Effector CD8-positive, alpha-beta T cell (primary cell): ENCODE results near the gene XXYLT1.

Experiments used
- DNase-seq: peaks from one replicate; lab custom pipeline; 2025; lab: John Stamatoyannopoulos, UW

The XXYLT1 gene

DNA sequence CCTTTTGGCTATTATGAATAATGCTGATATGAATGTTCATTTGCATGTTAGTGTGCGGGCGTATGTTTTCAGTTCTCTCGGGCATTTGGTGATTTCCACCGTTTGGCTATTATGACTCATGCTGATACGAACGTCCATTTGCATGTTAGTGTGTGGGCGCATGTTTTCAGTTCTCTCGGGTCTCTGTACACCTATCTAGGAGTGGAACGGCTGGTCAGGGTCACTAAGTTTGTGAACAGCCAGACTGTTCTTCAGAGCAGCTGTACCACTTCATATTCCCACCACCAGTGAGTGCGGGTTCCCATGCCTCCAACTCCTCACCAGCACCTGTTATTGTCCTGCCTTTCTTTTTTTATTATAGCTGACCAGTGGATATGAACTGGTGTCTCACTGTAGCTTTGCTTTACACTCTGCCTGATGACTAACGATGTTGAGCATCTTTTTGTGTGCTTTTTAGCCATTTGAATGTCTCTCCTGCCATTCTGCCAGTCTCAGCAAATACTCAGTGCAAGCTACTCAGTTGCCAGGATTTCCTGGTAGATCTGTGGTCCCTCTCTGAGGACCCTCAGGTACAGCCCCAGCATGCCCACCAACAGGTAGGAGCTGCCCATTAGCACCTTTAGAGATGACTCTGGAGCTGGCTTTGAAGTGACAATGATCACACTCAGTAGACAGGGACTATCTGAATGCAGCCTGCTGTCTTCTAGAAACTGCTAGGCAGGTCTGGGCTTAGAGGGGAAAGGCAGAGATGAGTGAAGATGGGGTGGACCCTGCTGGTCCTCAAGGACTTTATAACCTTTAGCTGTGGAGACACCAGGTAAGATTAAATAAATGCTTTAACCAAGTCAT lies 141.1 kb downstream of the XXYLT1 start:
- DNase-seq, result no peak

DNA sequence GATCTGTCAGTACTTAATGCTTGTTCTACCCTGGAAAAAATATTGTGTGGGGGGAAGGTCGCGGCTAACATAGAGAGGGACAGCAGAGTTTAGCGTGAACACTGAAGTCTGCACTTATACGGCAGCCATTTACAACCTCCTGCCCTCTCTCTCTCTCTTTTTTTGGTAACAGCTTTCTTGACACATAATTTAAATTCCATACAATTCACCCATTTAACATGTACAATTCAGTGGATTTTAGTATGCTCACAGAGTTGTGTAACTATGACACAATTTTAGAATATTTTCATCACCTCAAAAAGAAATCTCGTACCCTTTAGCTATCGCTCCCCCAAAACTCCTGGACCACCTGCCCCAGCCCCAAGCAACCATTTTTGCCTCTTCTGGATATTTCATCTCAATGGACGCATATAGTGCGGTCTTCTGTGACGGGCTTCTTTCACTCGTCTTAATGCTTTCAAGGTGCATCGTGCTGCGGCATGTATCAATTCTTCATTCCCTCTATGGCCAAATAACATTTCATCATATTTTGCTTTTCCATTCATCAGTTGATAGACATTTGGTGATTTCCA lies 141.8 kb downstream of the XXYLT1 start:
- DNase-seq, result no peak

DNA sequence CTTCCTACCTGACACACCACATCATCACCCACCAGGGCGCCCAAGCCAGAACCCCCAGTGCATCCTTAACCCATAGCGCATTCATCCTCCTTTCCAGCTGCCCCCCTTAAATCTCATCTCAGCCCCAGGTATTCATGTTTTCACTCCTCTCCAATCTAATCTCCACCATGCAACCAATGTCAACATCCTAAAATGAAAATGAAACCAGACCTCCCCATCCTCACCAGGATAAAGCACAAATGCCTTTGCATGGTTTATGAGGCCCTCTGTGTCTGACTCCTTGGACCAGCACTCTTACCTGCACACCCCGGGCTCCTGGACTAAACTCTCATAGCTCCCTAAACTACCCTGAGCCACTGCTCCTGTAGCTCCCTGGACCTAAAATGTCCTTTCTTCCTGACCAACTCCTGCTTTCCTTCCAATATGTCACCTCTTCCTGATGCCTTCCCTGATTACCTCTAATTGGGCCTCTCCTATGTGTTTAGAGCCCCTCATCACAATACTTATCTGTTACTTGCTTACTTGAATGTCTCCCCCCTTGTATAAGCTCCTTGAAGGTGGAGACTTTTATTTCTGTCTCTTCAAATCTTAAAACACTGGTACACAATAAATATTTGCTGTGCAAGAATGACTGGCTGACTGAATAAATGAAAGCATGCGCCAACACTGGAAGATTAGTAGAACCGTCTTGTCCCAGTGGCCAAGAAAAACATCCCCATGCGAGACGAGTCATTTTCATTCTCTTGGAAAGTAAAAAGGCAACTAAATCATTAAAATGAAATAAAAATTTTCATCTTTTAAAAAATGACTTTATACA lies 142.5 kb downstream of the XXYLT1 start:
- DNase-seq, result no peak

GRCh38 chr3:195126056-195126605 lies 144.8 kb downstream of the XXYLT1 start:
- no peak for DNase-seq

DNA sequence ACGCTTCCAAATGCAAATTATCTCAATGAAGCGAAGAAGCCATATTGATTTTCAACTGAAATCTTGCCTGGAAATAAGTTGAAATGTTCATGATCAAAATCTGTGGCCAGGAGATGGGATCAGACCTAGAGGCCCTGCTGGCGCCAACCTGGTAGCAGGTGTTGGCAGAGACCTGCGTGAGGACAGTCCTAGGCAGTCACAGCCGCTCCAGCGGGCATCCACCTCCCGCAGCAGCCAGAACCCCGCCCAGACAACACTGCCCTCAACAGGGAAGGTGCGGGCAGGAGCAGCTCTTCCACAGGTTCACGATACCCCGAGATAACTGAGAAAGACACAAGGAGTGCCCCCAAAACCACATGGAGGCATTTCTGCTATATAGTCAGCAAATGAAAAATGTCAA lies 145.3 kb downstream of the XXYLT1 start:
- no peak for DNase-seq

DNA sequence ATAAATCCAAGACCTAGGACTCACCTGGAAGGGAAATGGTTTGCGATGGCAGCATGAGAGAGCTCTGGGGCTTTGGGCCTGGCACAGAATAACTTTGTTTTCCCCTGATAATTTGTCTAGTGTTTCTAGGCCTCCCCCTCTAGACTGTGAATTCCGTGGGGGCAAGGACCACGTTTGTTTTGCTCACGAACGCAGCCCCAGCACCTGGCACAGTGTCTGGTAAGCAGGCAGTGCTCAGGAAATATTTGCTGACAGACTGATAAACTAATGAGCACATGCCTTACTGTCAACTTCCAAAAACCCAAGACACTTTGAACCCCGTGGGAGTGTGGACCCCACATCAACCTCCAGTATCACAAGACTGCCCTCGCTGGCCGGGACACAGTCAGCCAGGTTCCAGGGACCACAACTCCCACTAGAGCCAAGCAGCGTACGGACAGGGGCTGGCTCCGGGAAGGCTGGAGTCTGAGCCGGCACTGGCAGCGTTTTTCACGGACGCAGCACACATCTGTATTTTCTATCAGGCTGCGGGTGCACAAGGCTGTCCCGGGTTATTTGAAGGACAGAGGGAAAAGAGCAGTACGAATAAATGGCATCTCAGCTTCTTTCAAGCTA lies 146.5 kb downstream of the XXYLT1 start:
- no peak for DNase-seq

DNA sequence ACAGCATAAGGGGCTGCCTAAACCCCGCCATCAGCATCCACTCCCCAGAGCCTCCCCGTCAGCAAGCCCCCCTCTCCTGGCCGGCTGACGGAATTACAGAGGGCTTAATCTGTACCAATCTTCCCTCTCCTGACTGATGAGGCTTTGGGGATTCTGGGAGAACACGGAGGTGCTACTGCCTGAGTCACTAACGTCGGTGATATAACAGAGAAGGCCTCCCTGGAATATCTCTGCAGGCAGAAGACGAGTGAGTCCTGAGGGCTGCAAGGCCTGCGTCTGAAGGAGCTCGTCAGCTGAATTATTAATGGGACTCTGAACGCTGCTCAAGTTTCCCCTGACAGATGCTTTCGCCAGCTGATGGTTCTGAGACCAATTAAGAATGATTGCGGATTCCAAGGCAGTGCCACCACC lies 147.7 kb downstream of the XXYLT1 start:
- DNase-seq, result no peak

DNA sequence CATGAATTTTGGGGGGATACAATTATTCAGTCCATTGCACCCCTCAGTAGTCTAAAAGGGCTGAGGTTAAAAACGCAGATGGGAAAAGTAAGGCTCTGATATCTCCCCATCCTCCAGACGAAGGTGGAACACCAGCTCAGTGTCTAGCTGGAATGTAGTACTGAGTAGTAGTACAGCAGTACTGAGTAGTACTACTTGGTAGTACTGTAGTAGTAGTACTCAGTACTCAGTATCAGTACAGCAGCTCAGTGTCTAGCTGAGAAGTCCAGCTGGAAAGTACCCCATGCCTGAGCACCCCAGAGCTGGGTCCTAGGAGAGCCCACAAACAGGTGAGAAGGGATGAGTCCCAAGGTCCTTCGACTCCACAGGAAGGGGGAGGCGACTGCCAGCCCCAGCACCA lies 148.7 kb downstream of the XXYLT1 start:
- no peak for DNase-seq

GRCh38 chr3:195120267-195120601 lies 150.7 kb downstream of the XXYLT1 start:
- DNase-seq, result no peak

DNA sequence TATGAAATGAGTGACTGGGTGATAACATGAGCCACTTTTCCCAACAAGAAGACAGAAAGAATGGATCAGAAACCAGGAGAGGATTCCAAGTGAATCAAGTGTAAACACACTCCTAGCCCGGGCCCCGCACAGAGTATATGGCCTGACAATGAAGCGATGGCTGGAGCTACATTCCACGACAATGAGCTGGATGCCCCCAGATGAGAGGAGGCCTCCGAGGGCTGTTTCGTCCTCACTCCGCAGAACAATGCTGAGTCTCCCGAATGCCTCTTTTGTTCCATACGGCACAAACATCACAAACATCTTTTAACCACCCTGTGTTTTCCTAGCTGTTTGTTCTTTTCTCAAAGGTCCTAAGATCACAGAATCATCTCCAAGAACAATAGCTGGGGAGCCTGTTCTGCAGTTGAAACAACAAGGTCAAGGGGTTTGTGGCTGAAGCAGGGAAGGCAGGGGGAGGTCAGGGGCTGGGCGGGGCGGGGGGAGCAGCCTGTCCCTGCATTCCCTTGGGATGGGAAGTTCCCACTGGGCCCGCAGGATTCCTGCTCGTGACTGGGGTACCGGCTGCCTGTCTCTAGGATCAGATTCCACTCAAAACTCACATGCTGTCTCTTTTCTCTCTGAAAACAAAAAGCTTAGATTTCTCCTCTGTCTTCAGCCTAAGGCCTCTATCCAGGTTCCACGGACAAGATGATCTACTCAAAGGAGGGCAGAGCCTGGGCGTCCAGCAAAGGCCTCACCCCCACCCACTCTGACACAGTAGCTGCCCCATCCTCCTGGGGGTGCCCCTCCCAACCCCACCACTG lies 151.3 kb downstream of the XXYLT1 start:
- DNase-seq, result no peak

DNA sequence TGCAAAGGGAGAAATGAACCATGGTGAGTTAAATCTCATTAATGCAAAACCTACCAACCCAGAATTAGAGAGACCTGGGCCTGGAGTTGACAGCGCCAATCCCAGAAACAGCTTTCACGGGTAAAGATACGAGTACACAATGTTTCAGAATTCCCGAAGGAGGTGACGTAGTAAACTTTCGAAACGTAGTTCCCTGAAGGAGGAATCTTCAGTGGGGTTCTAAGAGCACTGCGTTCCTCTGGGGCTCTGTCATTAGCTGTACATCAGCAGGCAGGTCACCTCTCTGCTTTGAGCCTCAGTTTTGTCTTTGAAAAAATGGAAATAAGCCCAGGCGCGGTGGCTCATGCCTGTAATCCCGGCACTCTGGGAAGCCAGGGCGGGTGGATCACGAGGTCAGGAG lies 152.3 kb downstream of the XXYLT1 start:
- DNase-seq, result no peak

DNA sequence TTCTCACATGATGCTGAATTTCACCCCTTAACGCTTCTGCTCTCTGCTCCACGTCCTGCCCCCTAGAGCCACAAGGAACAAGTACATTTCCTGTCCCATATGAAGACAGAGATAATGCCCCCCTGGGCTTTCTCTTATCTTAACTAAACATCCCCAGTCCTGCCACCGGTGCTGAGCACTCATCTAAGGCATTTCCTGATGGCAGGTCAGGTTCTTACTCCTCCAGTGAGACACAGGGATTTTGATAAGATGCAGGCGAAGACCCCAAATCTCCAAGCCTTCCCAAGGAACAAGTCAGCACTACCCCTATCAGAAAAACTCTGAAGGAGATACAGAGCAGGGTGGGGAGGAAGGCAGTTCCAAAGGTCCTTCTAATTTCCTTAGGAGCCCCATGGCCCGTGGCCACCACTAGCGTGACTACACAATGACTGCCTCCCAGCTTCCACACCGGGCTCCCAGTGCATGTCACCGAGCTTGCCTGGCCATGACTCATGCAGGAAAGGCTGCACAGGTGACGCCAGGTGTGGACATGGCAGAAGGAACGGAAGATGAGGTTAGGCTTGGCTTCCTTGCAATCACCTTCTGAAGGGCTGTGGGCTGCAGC lies 152.9 kb downstream of the XXYLT1 start:
- no peak for DNase-seq

- DNase-seq, result no peak
Measured at GRCh38 chr3:195116407-195117185, 154.4 kb downstream of the XXYLT1 start.

- no peak for DNase-seq
Measured at GRCh38 chr3:195115600-195116406, 155.2 kb downstream of the XXYLT1 start.

DNA sequence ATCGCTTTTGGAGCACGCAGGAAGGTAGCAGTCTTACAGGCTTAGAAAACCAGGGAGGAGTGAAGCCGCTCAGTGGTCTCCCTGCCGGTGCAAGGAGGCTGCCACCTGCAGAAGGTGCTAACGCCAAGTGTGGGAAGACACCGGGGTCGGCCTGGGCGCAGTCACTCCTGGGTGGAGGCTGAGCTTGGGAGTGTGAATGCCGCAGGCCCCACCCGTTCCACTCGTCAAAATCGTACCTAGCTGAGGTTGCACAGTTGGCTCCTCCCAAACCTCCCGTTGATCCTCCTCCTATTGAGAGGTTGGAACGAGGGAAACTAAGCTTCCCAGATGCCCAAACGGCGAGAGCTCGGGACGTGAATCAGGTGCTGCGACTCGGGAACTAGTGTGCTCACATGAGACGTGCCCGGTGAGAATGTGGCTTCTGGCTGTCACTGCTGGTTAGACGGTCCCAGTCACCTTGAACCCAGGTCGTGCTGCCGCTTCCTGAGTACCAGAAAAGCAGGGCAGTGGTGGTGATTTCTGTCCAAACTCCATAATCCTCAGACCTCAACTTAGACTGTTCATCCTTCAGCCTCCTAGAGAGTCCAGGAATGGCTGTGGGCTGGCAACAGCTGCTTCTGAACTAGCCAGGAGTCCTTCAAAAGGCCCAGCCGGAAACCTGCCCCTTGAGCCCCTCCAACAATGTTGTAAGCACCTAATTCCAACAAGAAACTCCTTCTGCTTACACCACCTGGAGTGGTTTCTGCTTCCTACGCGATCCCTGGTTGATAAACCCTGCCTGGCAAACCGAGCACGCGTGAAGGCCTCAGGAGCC lies 156.0 kb downstream of the XXYLT1 start:
- no peak for DNase-seq

- DNase-seq, result no peak
Measured at GRCh38 chr3:195113536-195114425, 157.2 kb downstream of the XXYLT1 start.

DNA sequence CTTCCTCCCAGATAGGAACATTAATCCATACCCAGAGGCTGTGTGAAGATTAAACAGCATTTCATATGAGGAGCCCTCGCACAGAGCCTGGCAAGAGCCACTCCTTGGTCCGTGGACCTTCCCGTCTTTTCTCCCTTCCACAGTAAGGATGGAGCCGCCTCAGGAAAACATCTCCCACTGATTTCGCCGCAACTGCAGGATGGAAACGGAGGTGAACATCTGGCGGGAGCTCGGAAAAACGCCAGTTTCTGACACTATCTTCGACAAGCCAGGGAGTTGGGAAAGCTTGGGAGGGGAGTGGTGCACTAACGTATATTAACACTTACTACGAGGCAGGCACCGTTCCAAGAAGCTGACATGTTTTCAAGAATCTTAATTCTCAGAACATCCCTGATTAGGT lies 157.9 kb downstream of the XXYLT1 start:
- no peak for DNase-seq
